Measurements from ENCODE around the gene HAUS7.
A peak's percentile ranks its signal among the peaks of the same experiment; 100 is the strongest.

HAUS7 gene

DNA sequence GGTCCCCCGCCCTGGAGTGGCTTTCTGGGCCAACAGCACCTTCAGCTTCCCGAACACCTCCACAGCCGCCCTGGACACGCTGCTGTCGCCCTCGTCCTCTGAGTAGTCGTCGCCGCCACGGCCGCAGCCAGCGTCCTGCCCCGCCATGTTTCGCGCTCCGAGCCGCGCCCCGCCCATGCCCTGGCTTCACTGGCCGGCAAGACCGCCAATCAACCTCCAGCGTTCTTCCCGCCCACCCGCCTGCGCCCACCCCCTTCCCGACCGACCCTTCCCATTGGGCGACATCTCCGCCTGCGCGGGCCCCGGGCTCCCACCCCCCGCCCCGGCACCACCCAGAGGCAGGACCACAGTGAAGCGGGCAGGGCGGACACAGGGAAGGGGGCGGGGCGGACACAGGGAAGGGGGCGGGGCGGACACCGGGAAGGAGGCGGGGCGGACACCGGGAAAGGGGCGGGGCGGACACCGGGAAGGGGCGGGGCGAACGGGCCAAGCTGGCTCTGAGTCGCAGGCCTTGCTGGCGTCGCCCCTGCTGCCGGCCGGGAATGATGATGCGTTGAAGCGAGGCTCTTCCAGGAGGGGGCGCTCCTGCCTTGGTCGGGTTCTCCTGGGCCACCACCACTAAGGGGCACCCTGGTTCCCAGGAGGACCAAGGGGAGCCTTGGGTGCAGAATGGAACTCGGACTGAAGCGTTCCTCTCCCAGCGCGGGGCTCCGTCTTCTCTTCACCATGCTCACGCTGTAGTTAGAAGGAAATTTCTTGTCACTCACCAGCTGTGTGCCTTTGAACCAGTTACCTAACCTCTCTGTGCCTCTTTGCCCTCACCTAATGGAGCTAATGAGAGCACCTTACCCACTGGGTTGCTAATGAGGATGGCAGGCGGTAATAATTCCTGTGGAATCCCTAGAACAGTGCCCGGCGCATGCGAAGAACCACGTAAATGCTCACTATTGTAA is at the start of gene HAUS7:
Gene HAUS7, minus strand, starts transcription at position 166 of the 953 bp plus-strand sequence. Its CDS starts 19 bp downstream, at position 147.
- TF ChIP-seq ZFX (IDR thresholded peaks at IDR 0.05), result no peak; the same call in 1 of the 2 replicates
- TF ChIP-seq, protein P1, sequence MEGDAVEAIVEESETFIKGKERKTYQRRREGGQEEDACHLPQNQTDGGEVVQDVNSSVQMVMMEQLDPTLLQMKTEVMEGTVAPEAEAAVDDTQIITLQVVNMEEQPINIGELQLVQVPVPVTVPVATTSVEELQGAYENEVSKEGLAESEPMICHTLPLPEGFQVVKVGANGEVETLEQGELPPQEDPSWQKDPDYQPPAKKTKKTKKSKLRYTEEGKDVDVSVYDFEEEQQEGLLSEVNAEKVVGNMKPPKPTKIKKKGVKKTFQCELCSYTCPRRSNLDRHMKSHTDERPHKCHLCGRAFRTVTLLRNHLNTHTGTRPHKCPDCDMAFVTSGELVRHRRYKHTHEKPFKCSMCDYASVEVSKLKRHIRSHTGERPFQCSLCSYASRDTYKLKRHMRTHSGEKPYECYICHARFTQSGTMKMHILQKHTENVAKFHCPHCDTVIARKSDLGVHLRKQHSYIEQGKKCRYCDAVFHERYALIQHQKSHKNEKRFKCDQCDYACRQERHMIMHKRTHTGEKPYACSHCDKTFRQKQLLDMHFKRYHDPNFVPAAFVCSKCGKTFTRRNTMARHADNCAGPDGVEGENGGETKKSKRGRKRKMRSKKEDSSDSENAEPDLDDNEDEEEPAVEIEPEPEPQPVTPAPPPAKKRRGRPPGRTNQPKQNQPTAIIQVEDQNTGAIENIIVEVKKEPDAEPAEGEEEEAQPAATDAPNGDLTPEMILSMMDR (conservative IDR thresholded peaks at IDR 0.05), result peak; percentile 77
- H3K27ac ChIP-seq, result peak within 1 kb of the TSS; percentile 81

DNA sequence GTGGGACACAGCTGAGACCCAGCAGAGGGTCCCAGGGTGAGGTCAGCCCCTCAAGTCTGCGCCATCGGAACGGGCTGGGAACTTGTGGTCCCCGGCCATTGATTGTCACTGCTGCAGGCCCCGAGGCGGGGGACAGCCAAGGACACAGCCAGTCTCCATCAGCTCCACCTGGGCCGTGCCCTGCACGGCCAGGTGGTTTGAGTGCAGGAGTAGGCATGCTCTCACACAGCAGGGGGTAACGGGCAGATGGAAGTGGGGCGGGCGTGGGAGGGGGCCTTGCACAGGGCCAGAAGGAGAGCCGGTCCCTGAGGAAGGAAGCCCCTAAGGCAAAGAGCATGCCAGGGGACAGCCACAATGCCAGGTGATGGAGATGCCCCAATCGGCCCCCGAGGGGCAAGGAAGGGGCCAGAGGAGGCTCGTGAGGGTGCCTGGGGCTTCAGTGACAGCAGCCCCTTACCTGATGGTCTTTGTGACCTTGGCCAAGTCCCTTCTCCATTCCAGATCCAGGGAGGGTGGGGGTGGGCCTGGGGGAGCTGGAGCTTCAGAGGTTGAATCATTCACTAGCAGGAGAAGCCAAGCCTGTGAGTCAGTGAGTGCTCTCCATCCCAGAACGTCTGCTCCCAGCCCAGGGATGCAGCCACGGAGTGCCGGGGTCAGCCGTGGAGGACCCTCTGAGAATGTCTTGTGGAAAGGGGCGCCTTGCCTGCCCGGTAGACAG is 49.4 kb upstream of the HAUS7 start:
- H3K27ac ChIP-seq, result no peak overlapping the region
- TF ChIP-seq ZFX (IDR thresholded peaks at IDR 0.05), result no peak
- TF ChIP-seq, protein P1 (conservative IDR thresholded peaks at IDR 0.05), result no peak

DNA sequence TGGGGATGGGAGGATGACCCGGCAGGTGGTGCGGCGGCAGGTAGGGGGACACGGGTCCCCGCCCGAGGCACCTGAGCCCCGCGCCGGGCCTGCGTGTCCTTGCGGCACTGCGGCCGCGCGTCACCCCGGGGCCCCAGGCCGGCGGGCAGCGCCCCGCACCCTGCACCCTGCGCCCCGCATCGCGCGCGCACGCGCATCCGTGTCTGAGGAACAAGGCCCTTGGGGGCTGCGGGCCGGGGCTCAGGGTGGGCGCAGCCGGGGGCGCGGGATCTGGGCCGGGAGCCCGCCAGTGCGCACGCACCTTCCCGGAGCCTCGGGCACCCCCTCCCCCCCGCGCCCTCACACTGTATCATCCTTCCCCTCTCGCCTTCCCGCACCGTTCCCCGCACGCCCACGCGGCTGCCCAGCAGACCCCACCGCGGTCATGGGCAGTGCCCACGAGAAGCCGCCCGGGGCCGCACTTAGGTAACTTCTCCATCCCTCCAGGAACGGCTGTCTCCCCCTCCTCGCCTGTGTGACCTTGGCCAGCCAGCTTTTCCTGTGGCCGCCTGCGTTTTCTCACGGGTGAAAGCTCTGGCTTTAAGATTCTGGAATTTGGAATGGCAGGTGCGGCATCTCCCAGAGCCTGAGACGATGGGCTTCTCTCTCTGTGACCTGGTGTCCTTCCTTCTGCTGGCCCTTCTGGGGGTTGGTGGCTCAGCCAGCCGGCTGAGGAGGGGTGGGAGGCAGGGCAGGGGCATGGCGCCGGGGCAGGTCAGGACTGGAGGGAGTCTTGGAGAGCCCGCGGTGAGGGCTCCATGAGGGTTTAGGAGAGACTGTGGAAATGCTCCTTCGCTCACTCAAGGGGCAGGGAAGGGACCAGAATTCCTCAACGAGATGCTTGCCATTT is 47.8 kb upstream of the HAUS7 start:
- TF ChIP-seq, protein P1 (conservative IDR thresholded peaks at IDR 0.05), result no peak
- no peak overlapping the region for H3K27ac ChIP-seq

DNA sequence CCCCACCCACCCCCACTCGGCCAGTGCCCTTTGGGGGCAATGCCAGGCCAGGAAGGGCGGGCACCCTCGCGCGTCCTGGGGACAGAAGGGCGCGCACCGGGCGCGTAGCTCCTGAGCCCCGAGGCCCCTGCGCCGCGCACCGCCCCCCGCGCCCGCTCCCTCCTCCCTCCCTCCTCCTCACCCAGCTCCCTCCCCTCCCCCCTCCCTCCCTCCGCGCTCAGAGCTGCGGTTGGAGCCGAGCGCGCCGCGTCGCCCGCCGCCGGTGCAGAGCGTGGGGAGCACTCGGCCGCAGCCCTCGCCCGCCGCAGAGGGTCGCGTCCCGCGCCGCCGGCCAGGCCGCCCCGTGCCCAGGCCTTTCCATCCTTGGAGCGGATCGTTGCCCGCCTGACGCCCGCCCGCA is 47.0 kb upstream of the HAUS7 start, which contains the start of gene ATP2B3:
Gene ATP2B3, plus strand, starts transcription at position 220 of the 400 bp plus-strand sequence. CDS start 18,606 bp downstream, outside the sequence.
- TF ChIP-seq, protein P1 (conservative IDR thresholded peaks at IDR 0.05), result no peak
- TF ChIP-seq ZFX (IDR thresholded peaks at IDR 0.05), result no peak

DNA sequence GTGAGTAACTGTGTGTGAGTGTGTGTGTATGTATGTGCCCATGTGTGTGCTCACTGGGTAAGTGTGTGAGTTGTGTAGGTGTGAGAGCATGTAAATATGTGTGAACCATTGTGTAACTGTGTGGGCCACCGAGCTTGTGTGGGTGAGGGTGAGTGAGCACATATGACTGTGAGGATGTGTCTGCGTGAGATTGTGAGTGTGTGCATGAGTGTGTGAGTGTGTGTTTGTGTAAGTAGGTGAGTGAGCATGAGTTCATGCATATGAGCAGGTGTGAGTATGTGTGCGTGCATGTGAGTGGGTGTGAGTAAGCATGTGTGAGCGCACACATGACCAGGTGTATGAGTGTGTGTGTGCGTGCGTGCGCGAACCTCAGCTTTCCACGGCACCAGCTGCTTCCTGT is 45.7 kb upstream of the HAUS7 start:
- no peak overlapping the region for H3K27ac ChIP-seq
- TF ChIP-seq, protein P1 (conservative IDR thresholded peaks at IDR 0.05), result no peak
- TF ChIP-seq ZFX (IDR thresholded peaks at IDR 0.05), result no peak

More for the DNA sequence above, 47.0 kb upstream of the HAUS7 start, which contains the start of gene ATP2B3:
- no peak within 1 kb of the TSS for H3K27ac ChIP-seq

DNA sequence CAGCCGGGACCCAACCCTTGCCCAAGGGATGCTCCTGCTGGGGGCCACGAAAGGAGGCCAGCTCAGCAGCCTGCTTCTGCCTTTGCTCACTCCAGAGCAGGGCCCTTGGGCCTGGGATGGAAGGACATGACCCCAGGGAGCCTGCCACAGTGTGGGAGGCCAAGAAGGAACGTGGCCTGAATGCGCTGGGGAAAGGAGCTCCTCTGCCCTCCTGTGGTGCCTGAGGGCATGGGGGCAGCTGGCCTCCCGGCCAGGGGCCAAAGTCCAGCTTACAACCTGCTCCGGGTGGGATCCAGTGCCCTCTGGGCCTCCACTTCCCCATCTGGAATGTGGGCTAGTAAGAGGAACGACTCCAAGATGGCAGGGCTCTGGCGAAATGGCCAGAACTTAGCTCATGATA is 45.1 kb upstream of the HAUS7 start:
- no peak for TF ChIP-seq ZFX (IDR thresholded peaks at IDR 0.05)
- TF ChIP-seq, protein P1 (conservative IDR thresholded peaks at IDR 0.05), result no peak
- no peak overlapping the region for H3K27ac ChIP-seq

All from C4-2B (cell line).